Measurements from ENCODE around the gene ZNF32.

DNA sequence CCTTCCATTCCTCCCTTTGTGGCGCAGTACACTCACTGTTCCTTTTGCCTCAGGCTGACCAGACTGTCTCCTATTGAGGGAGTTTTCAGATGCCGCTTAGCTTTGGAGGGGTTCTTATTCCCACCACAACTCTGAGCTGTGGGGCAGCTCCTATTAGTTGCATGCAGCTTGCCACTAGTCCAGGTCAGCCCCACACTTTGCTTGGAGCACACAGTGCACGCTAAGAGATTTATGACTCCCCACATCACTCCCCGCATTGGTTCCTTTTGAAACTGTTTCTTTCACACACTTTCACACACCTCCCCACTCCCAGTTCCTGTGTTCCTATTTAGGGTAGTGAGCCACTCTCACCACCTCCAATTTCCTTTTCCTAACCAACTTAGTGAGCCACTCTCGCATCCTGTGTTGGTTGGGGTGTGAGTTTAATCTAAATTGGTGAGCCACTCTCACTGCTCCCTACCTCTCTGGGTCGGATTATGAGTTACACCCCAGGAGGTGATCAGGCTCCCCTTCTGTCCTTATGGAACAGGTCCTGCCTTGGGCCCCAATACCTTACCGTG is 52.9 kb downstream of the ZNF32 start:
- peak in 1 of 3 donors; percentile 19 for TF ChIP-seq POLR2AphosphoS5 (IDR thresholded peaks at IDR 0.05)
- TF ChIP-seq, protein P1, sequence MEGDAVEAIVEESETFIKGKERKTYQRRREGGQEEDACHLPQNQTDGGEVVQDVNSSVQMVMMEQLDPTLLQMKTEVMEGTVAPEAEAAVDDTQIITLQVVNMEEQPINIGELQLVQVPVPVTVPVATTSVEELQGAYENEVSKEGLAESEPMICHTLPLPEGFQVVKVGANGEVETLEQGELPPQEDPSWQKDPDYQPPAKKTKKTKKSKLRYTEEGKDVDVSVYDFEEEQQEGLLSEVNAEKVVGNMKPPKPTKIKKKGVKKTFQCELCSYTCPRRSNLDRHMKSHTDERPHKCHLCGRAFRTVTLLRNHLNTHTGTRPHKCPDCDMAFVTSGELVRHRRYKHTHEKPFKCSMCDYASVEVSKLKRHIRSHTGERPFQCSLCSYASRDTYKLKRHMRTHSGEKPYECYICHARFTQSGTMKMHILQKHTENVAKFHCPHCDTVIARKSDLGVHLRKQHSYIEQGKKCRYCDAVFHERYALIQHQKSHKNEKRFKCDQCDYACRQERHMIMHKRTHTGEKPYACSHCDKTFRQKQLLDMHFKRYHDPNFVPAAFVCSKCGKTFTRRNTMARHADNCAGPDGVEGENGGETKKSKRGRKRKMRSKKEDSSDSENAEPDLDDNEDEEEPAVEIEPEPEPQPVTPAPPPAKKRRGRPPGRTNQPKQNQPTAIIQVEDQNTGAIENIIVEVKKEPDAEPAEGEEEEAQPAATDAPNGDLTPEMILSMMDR (IDR thresholded peaks at IDR 0.05 in 8 of 11, conservative IDR thresholded peaks at IDR 0.05 in 3 of 11), result no peak

Measured in spleen (tissue), 7 donors.